Gastroesophageal sphincter (tissue), 4 donors: ENCODE data around the gene SLC38A3. TPM values are rescaled to one million over a fixed set of nuclear protein-coding genes. Genes with fewer than 3 reads are reported as not detected.

Source experiments
- ATAC-seq: fragments of 150-250 bp; one replicate; pipeline ENCODE4 v1.9.1; 2016; ENCODE audit warnings: mild to moderate bottlenecking, moderate library complexity
- H3K27ac ChIP-seq, 4 donors: fragments of 200-600 bp; sonication (generic) in 3 of 4; 1 replicate in 3 of 4; 2 replicates in 1 of 4; pipeline ENCODE4 v1.5.1; 2016 to 2019
- H3K27me3 ChIP-seq: fragments of 200-600 bp; sonication (generic); one replicate; pipeline ENCODE4 v1.5.1; 2019
- H3K36me3 ChIP-seq, 2 donors: fragments of 200-600 bp; sonication (generic); one replicate each; pipeline ENCODE4 v1.5.1; 2019; ENCODE audit warnings: control low read depth in 1 of 2
- H3K4me1 ChIP-seq, 3 donors: fragments of 200-600 bp; sonication (generic); 1 replicate in 2 of 3; 2 replicates in 1 of 3; pipeline ENCODE4 v1.5.1; 2016 to 2019; ENCODE audit warnings: control low read depth in 2 of 3
- H3K4me3 ChIP-seq, 2 donors: fragments of 200-600 bp; sonication (generic); one replicate each; pipeline ENCODE4 v1.5.1; 2019; ENCODE audit warnings: mild to moderate bottlenecking in 1 of 2, moderate library complexity in 1 of 2
- H3K9me3 ChIP-seq, 3 donors: fragments of 200-600 bp; sonication (generic); one replicate each; pipeline ENCODE4 v1.5.1; 2017 to 2019; ENCODE audit warnings: control low read depth in 2 of 3
- CTCF ChIP-seq, 4 experiments: fragments of 200-600 bp in 2 of 4; fragments of 450-650 bp in 2 of 4; sonication (generic) in 1 of 4; IDR thresholded peaks; one replicate each; pipeline ENCODE4 v1.5.1; 2017 to 2019; ENCODE audit warnings: antibody characterized with exemption in 4 of 4, mild to moderate bottlenecking in 2 of 4, moderate library complexity in 2 of 4
- EP300 ChIP-seq: sonication (generic); formaldehyde crosslinking; IDR thresholded peaks from one replicate; pipeline ENCODE4 v1.6.1; 2017; ENCODE audit warnings: antibody characterized with exemption, mild to moderate bottlenecking
- POLR2A ChIP-seq, 2 donors: fragments of 450-650 bp; IDR thresholded peaks; one replicate each; pipeline ENCODE4 v1.6.1; 2017; ENCODE audit warnings: antibody characterized with exemption in 2 of 2, mild to moderate bottlenecking in 2 of 2, moderate library complexity in 1 of 2
- POLR2AphosphoS5 ChIP-seq: sonication (generic); formaldehyde crosslinking; IDR thresholded peaks from one replicate; pipeline ENCODE4 v1.6.1; 2017; ENCODE audit warnings: antibody characterized with exemption
- WGBS, 2 donors: methylation state at CpG; one replicate each; pipeline ENCODE4 v1.1.5; 2018; ENCODE audit warnings: low coverage in 1 of 2; 5-methylcytosine and 5-hydroxymethylcytosine counted together
- total RNA-seq, 4 donors: library from RNA; depleted of rRNA; stranded (reverse); fragments of >200 nt; gene quantifications; one replicate each; pipeline ENCODE4 v1.1.0, GENCODE V29; 2016

The SLC38A3 gene
- total RNA-seq, 4 donors from 2014 or later, result 0.35 TPM; not detected in 2

GRCh38 chr3:50235716-50236483, 30.8 kb downstream of the SLC38A3 start, which contains the start of gene GNAI2:
Gene GNAI2 (plus strand): TSS chr3:50236204. CDS start chr3:50236336, 132 bp downstream.
- Histone ChIP-seq H3K27ac (peak within 1 kb of the TSS; percentile 83 to 100 (median 97)), H3K4me3 (peak within 1 kb of the TSS; percentile 67 to 94), H3K36me3 (peaks cover 0 to 6% of the 10 kb centered on the region in 2 donors), H3K9me3 (no peaks in the 10 kb centered on the region), H3K27me3 (no peaks in the 10 kb centered on the region), H3K4me1 (peaks cover 0 to 47% (median 37%) of the 10 kb centered on the region in 3 donors)
- ATAC-seq, result peak; percentile 95
- TF ChIP-seq CTCF (IDR thresholded peaks at IDR 0.05) (peak in 2 of 4 experiments; percentile 31 to 41), POLR2A (IDR thresholded peaks at IDR 0.05) (peak; percentile 95), EP300 (no peak), POLR2AphosphoS5 (peak; percentile 96)
- 0% methylated on average over 4 of the region's 75 CpGs; no CpG with 5 or more reads in 1 of the 2 donors for WGBS, 2 donors

GRCh38 chr3:50236484-50237132, 31.5 kb downstream of the SLC38A3 start:
- Histone ChIP-seq H3K27ac (peak overlapping the region; percentile 83 to 100 (median 97)), H3K9me3 (no peaks in the 10 kb centered on the region), H3K36me3 (peaks cover 0 to 6% of the 10 kb centered on the region in 2 donors), H3K4me1 (peaks cover 0 to 54% (median 44%) of the 10 kb centered on the region in 3 donors), H3K4me3 (peak overlapping the region; percentile 67 to 94), H3K27me3 (no peaks in the 10 kb centered on the region)
- WGBS, 2 donors, result 0% methylated on average over 10 to 12 of the region's 13 CpGs
- TF ChIP-seq POLR2AphosphoS5 (no peak), CTCF (IDR thresholded peaks at IDR 0.05) (no peak), POLR2A (IDR thresholded peaks at IDR 0.05) (no peak), EP300 (no peak)
- ATAC-seq, result no peak

- peak overlapping the region; percentile 67 to 94 for H3K4me3 ChIP-seq
- H3K27ac ChIP-seq, result peak overlapping the region; percentile 83 to 100 (median 97)
- H3K36me3 ChIP-seq, result peaks cover 0 to 6% of the 10 kb centered on the region in 2 donors
- TF ChIP-seq POLR2A (IDR thresholded peaks at IDR 0.05), result no peak
- no peak for TF ChIP-seq POLR2AphosphoS5
- no peak for TF ChIP-seq CTCF (IDR thresholded peaks at IDR 0.05)
- TF ChIP-seq EP300, result no peak
- H3K9me3 ChIP-seq, result no peaks in the 10 kb centered on the region
- no peaks in the 10 kb centered on the region for H3K27me3 ChIP-seq
- no peak for ATAC-seq
- WGBS, 2 donors, result 0% methylated on average over 2 to 3 of the region's 7 CpGs
- peaks cover 0 to 60% (median 50%) of the 10 kb centered on the region in 3 donors for H3K4me1 ChIP-seq
These were observed 32.1 kb downstream of the SLC38A3 start for GRCh38 chr3:50237133-50237651.

- peaks cover 0 to 6% of the 10 kb centered on the region in 2 donors for H3K36me3 ChIP-seq
- no peaks in the 10 kb centered on the region for H3K27me3 ChIP-seq
- peak; percentile 37 for ATAC-seq
- peaks cover 0 to 68% (median 58%) of the 10 kb centered on the region in 3 donors for H3K4me1 ChIP-seq
- peak overlapping the region; percentile 67 to 94 for H3K4me3 ChIP-seq
- WGBS, 2 donors, result 0% methylated on average over 3 of the region's 31 CpGs
- H3K9me3 ChIP-seq, result no peaks in the 10 kb centered on the region
- peak overlapping the region; percentile 83 to 100 (median 97) for H3K27ac ChIP-seq
- TF ChIP-seq POLR2A (IDR thresholded peaks at IDR 0.05) (peak; percentile 37), EP300 (no peak), POLR2AphosphoS5 (peak; percentile 75), CTCF (IDR thresholded peaks at IDR 0.05) (peak in 1 of 4 experiments; percentile 10)
These were observed 32.9 kb downstream of the SLC38A3 start for GRCh38 chr3:50237754-50238548.
